GM13976 (cell line): ENCODE data around the gene PER3.
A peak's percentile ranks its signal among the peaks of the same experiment; 100 is the strongest.

Experiments used
- DNase-seq: peaks from one replicate; pipeline ENCODE4 v3.0.0; 2012; ENCODE audit warnings: low spot score
- CTCF ChIP-seq: IDR thresholded peaks from 2 replicates; pipeline ENCODE4 v1.5.1; 2012; ENCODE audit warnings: borderline replicate concordance, mild to moderate bottlenecking; ENCODE audit not compliant: insufficient read depth; ENCODE audit errors: extremely low read depth, missing control alignments, control extremely low read depth
- in situ Hi-C: fragments of 300-500 bp; cut with MboI; formaldehyde crosslinking; loops from one replicate; pipeline ENCODE4 v1.12.0; 2022; ENCODE audit warnings: low sequenced_read_pairs, mixed read lengths, inconsistent platforms; ENCODE audit not compliant: unreplicated experiment

Gene PER3

GRCh38 chr1:7850786-7851185 is 66.7 kb downstream of the PER3 start:
- in situ Hi-C loops: no loop called here
- no peak for TF ChIP-seq CTCF
- no peak for DNase-seq

- no peak for TF ChIP-seq CTCF
- no peak for DNase-seq
- in situ Hi-C loops: no loop called here
These were observed 69.0 kb downstream of the PER3 start, which contains the start of gene UTS2 for GRCh38 chr1:7852804-7853683. Gene UTS2, minus strand, starts transcription at chr1:7853065. Its CDS starts 62 bp downstream, at chr1:7853003.

GRCh38 chr1:7853684-7854026 is 69.6 kb downstream of the PER3 start:
- DNase-seq: no peak
- TF ChIP-seq CTCF: no peak
- in situ Hi-C loops: no loop called here

- in situ Hi-C loops: no loop called here
- TF ChIP-seq CTCF: no peak
- DNase-seq: peak; percentile 55
These were observed 72.3 kb downstream of the PER3 start for GRCh38 chr1:7856345-7856744.

GRCh38 chr1:7857000-7857399 is 72.9 kb downstream of the PER3 start:
- no peak for DNase-seq
- in situ Hi-C loops: no loop called here
- TF ChIP-seq CTCF: no peak

GRCh38 chr1:7857985-7858384 is 73.9 kb downstream of the PER3 start:
- in situ Hi-C loops: no loop called here
- DNase-seq: no peak
- no peak for TF ChIP-seq CTCF
